Measurements from ENCODE around the gene FGD4. TPM values are rescaled to one million over a fixed set of nuclear protein-coding genes. Genes with fewer than 3 reads are reported as not detected.

FGD4 gene
- total RNA-seq, 1 experiment from 2014 or later: 31.6 TPM

DNA sequence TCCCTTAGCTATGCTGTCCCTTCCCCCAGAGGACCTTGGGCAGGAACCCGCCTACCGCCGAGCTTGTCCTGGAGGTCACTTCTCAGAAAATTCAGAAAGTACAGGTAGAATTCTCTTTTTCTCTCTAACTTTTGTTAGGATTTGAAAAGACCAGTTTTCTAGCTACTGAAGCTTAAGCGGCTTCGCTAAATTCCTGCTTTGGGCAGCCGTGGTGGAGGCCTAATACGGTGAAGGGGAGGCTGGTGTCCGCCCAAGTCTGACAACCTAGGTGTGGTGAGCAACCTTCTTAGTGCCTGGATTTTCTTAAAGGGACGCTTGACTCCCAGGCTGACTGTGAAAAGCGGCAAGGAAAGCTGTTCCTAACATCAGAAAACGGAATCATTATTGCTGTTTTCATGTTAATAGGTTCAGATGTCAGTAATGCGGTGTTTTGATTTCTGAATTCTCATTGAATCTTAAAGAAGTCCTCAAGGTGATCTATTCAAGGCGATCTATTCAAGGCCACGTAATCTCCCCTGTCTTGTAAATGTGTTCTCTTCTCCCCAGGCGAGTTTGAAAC, 835 bp downstream of the FGD4 start:
- POLR2A ChIA-PET: interaction anchor here (0.6 to 0.9 kb wide), 3 partner anchors 8 to 43 kb away, joined by 4 to 5 read pairs (median 5); no protein-coding TSS in a partner anchor
- H3K36me3 Mint-ChIP-seq (ENCODE audit: insufficient read depth, unreplicated experiment): peaks cover 36% of the 10 kb centered on the region
- intact Hi-C loops (cut with micrococcal nuclease; ENCODE audit: unreplicated experiment): loop anchor here (1.0 kb wide), 1 partner anchor 355 kb away; the partner anchor contains the start of gene YARS2
- no peaks in the 10 kb centered on the region for H3K9me3 Mint-ChIP-seq (ENCODE audit: unreplicated experiment)
- TF ChIP-seq CTCF (IDR thresholded peaks at IDR 0.05; ENCODE audit: insufficient read depth in 1 of 2, low read depth in 1 of 2, low read length in 1 of 2, severe bottlenecking in 1 of 2, unreplicated experiment in 1 of 2): no peak
- CTCF ChIA-PET: interaction anchor here (0.6 to 1.5 kb wide), 5 partner anchors 33 to 279 kb away, joined by 3 to 5 read pairs (median 3); partner anchors contain the start of gene DNM1L
- peak overlapping the region; percentile 93 for H3K4me3 ChIP-seq (ENCODE audit: low read depth, low read length)
- H3K27me3 ChIP-seq (replicated peaks; ENCODE audit: control insufficient read depth, insufficient read depth, low read length): no peaks in the 10 kb centered on the region
- BruUV-seq (replicated peaks): TSS peak; percentile 65
- H3K27me3 Mint-ChIP-seq (ENCODE audit: insufficient read depth, unreplicated experiment): no peaks in the 10 kb centered on the region
- H3K9me3 ChIP-seq: no peaks in the 10 kb centered on the region
- H3K4me3 Mint-ChIP-seq (ENCODE audit: unreplicated experiment): peak overlapping the region; percentile 86
- H3K27ac Mint-ChIP-seq (ENCODE audit: unreplicated experiment): peak overlapping the region; percentile 87
- peaks cover 13% of the 10 kb centered on the region for H3K4me1 ChIP-seq
- H3K4me1 Mint-ChIP-seq (ENCODE audit: low read depth, unreplicated experiment): peaks cover 14% of the 10 kb centered on the region
- DNase-seq: peak in 1 of 2 experiments; percentile 55
- peaks cover 2% of the 10 kb centered on the region; the same call in 1 of the 2 replicates for H3K36me3 ChIP-seq (ENCODE audit: control insufficient read depth, insufficient read depth, low read length)

GRCh38 chr12:32400866-32401265, 1.5 kb downstream of the FGD4 start:
- POLR2A ChIA-PET: no interaction called here
- Mint-ChIP-seq H3K4me3 (ENCODE audit: unreplicated experiment) (peak overlapping the region; percentile 86), H3K27ac (ENCODE audit: unreplicated experiment) (peak overlapping the region; percentile 87), H3K4me1 (ENCODE audit: low read depth, unreplicated experiment) (peaks cover 14% of the 10 kb centered on the region), H3K36me3 (ENCODE audit: insufficient read depth, unreplicated experiment) (peaks cover 42% of the 10 kb centered on the region), H3K9me3 (ENCODE audit: unreplicated experiment) (no peaks in the 10 kb centered on the region), H3K27me3 (ENCODE audit: insufficient read depth, unreplicated experiment) (no peaks in the 10 kb centered on the region)
- CTCF ChIA-PET: no interaction called here
- DNase-seq: no peak
- Histone ChIP-seq H3K4me1 (peaks cover 13% of the 10 kb centered on the region), H3K27me3 (replicated peaks; ENCODE audit: control insufficient read depth, insufficient read depth, low read length) (no peaks in the 10 kb centered on the region), H3K9me3 (no peaks in the 10 kb centered on the region), H3K4me3 (ENCODE audit: low read depth, low read length) (peak overlapping the region; percentile 93), H3K36me3 (ENCODE audit: control insufficient read depth, insufficient read depth, low read length) (peaks cover 2% of the 10 kb centered on the region; the same call in 1 of the 2 replicates)
- TF ChIP-seq CTCF (IDR thresholded peaks at IDR 0.05; ENCODE audit: insufficient read depth in 1 of 2, low read depth in 1 of 2, low read length in 1 of 2, severe bottlenecking in 1 of 2, unreplicated experiment in 1 of 2): no peak
- intact Hi-C loops (cut with micrococcal nuclease; ENCODE audit: unreplicated experiment): loop anchor here (1.0 kb wide), 1 partner anchor 354 kb away; the partner anchor contains the start of gene YARS2
- BruUV-seq (replicated peaks): no TSS peak

GRCh38 chr12:32402170-32402569, 2.8 kb downstream of the FGD4 start:
- DNase-seq: no peak
- Mint-ChIP-seq H3K27ac (ENCODE audit: unreplicated experiment) (no peak overlapping the region), H3K36me3 (ENCODE audit: insufficient read depth, unreplicated experiment) (peaks cover 42% of the 10 kb centered on the region), H3K4me3 (ENCODE audit: unreplicated experiment) (peak overlapping the region; percentile 86), H3K4me1 (ENCODE audit: low read depth, unreplicated experiment) (peaks cover 14% of the 10 kb centered on the region), H3K27me3 (ENCODE audit: insufficient read depth, unreplicated experiment) (no peaks in the 10 kb centered on the region), H3K9me3 (ENCODE audit: unreplicated experiment) (no peaks in the 10 kb centered on the region)
- intact Hi-C loops (cut with micrococcal nuclease; ENCODE audit: unreplicated experiment): no loop called here
- no peak overlapping the region for H3K4me3 ChIP-seq (ENCODE audit: low read depth, low read length)
- H3K27me3 ChIP-seq (replicated peaks; ENCODE audit: control insufficient read depth, insufficient read depth, low read length): no peaks in the 10 kb centered on the region
- ChIA-PET CTCF (no interaction called here), POLR2A (interaction anchor here (0.7 kb wide), 1 partner anchor 214 kb away, joined by 3 read pairs; no protein-coding TSS in a partner anchor)
- peaks cover 13% of the 10 kb centered on the region for H3K4me1 ChIP-seq
- no peaks in the 10 kb centered on the region for H3K9me3 ChIP-seq
- BruUV-seq (replicated peaks): no TSS peak
- TF ChIP-seq CTCF (IDR thresholded peaks at IDR 0.05; ENCODE audit: insufficient read depth in 1 of 2, low read depth in 1 of 2, low read length in 1 of 2, severe bottlenecking in 1 of 2, unreplicated experiment in 1 of 2): no peak
- peaks cover 2% of the 10 kb centered on the region; the same call in 1 of the 2 replicates for H3K36me3 ChIP-seq (ENCODE audit: control insufficient read depth, insufficient read depth, low read length)

Data from Caco-2 (cell line).